Germinal center (tissue), 1 donor: ENCODE results near the gene WNT11.

Source experiments
- DNase-seq: peaks from one replicate; pipeline ENCODE4 v3.0.0; 2012; ENCODE audit warnings: mixed read lengths, low spot score

WNT11 gene

DNA sequence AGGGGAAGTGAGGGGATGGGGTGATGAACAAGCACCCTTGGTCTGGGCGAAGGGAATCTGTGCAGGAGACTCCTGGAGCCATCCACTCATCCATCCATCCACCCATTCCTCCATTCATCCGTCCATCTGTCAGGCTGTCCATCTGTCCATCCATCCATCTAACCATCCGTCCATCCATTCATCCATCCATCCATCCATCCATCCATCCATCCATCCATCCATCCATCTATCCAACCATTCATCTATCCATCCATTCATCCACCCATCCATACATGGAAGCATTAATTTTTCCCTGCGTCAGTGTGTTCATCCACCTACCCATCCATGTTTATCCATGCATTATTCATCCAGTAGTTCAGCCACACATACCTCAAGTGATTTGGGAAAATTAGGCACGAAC, 32.0 kb downstream of the WNT11 start:
- DNase-seq, result no peak

GRCh38 chr11:76173663-76174062, 32.6 kb downstream of the WNT11 start:
- DNase-seq, result no peak

- no peak for DNase-seq
Observed at GRCh38 chr11:76172583-76172982, 33.7 kb downstream of the WNT11 start.

GRCh38 chr11:76170468-76170867, 35.8 kb downstream of the WNT11 start:
- DNase-seq, result no peak

DNA sequence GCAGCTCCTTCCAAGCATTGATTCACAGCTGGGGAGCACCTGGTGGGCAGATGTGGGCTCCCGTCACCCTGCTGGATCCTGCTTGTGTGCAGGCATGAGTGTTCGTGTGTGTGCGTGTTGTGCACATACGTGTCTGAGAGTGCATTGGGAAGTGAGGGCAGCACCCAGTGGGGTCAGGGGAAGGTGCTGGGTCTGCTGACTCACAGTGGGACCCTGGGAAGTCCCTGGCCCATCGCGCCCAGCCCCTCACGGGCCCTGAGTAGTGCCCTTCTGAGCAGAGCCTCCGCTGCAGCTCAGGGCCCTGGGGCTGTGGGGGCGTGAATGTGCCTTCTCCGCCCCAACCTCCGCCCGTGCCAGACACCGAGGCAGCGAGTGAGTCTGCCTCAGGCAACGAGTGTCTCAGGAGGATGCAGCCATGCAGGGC, 36.8 kb downstream of the WNT11 start:
- DNase-seq, result no peak

DNA sequence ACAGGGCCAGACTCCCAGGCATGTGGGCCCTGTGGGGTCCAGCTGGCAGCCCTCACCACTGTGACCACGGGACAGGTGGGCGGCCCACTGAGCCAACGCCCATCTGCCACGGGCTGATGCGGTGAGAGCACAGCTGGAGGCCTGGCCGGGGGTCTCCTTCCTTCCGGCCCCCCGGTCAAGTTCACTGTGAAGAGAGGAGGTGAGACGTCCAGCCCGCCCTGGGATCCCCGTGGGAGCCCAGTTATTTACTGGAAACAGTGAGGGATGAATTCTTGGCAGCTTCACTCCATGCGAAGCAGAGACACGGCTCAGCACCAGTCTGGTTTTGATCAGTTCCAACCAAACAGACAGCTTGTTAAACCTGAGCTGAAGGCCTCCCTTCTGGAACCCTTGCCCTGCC, 38.7 kb downstream of the WNT11 start:
- no peak for DNase-seq

DNA sequence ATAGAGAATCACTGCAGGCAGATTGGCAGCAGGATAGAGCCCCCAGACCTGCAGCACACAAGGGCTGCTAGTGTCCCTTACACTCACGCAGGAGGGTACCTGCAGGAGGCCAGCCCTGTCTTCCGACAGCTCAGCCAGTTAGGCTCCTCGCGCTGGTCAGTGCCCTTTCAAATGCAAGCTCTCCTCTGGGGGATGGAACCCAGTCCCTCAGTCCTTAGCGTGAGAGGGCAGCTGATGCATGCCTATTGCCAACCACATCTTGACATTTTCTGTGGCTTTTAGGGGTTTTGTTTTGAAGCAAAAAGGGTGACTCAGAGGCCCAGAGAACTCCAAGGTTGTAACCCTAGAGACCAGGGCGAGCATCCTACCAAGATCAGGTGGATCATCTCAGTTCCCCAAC, 40.0 kb downstream of the WNT11 start:
- DNase-seq, result no peak

DNA sequence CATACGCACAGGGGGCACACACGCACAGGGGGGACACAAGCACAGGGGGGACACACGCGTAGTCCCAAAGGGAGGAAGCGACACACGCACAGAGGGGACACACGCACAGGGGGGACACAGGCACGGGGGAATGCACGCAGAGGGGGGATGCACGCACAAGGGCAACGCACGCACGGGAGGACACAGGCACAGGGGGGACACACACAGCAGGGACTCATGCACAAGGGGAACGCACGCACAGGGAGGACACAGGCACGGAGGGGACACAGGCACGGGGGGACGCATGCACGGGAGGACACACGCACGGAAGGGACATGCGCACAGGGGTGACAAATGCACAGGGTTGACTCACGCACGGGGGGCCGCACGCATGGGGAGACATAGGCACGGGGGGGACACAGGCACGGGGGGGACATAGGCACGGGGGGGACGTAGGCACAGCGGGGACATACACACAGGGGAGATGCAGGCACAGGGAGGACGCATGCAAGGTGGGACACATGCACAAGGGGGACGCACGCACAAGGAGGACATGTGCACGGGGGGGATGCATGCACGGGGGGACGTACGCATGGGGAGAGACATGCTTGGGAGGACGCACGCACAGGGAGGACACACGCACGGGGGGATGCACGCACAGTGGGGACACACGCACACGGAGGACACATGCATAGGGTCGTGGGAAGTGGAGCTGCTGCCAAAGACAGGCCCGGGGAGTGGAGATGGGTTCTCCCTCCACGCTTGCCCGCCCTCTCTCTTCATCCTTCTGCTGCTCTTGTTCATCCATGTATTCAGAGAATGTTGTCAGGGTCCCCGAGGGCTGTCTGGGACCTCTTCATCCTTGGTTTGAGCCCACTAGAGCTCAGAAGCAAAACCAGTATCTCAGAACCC, 41.2 kb downstream of the WNT11 start:
- no peak for DNase-seq

- no peak for DNase-seq
Observed at GRCh38 chr11:76164081-76164480, 42.2 kb downstream of the WNT11 start.

DNA sequence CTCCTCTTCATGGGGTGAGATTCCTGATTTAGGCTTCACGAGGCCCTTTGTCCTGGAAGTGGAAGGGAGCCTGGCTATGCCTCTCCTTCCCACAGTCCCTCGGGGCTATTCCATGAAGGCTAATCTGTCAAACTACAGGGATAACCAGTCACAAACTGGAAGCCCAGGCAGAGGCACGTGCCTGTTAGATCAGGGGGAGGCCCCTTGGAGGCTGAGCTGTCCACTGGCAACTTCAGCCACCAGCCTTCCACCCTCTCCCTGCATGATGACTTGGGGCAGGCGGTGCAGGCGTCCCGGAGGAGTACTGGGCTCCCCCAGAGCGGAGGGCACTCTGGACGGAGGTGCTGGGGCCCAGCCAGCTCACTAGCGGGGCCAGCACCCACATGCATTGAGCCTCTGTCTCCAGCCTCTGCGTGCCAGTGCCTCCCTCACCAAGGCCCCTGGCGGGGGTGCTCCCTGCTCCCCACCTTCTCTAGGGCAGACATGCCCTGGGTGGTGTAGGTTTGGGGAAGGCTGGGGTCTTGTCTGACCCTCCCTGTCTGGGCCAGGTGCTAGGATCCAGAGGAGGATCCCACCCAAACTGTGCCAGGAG, 42.9 kb downstream of the WNT11 start:
- no peak for DNase-seq

GRCh38 chr11:76162336-76163288, 43.7 kb downstream of the WNT11 start:
- no peak for DNase-seq

DNA sequence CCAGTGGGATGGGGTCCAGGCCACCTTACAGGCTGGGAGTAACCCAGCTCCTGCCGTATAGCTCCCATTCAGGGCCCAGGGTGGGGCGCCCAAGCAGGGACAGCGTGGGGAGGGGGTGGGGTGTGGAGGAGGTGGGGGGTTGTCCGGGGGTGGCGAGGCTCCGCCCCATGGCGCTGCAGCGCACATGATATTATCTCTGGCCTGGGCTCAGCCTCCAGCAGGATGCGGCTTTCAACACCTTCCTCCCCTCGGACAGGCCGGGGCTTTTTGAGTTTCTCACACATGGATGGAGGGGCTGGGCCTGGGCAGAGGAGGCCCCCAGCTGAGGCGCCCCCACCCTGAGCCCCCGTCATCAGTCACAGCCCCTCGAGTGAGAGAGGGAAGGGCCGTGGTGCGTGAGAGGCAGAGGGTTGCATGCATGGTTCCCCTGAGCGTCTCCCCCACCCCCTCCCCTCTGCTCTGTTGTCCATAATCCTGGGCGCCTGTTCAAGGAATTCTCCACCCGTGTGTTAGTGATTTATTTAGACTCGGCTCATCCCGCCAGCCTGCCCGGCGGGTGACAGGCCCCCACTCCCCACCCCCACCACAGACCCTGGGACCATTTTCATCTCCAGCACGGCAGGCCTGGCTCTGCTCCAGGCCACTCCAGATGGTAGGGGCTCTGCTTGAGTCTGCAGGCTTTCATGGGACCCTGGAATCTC, 44.9 kb downstream of the WNT11 start:
- DNase-seq, result no peak

DNA sequence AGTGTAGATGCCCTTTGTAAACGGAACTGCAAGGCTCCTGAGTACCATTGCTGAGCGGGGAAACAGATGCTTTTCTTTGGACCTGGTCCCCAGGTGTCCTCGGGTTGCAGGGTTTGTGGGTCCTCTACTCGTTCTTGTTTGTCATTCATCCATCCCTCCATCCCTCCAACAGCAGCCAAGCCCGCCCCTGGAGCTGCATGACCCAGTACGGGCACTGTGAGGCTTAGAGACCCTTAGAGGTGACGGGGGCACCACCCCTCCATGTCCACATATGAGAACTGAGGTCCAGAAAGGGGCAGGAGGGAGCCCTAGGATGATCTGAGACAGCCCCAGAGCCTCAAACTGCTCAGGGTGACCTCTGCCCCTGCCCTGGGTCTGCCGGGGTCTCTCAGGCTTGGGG, 45.4 kb downstream of the WNT11 start:
- no peak for DNase-seq

DNA sequence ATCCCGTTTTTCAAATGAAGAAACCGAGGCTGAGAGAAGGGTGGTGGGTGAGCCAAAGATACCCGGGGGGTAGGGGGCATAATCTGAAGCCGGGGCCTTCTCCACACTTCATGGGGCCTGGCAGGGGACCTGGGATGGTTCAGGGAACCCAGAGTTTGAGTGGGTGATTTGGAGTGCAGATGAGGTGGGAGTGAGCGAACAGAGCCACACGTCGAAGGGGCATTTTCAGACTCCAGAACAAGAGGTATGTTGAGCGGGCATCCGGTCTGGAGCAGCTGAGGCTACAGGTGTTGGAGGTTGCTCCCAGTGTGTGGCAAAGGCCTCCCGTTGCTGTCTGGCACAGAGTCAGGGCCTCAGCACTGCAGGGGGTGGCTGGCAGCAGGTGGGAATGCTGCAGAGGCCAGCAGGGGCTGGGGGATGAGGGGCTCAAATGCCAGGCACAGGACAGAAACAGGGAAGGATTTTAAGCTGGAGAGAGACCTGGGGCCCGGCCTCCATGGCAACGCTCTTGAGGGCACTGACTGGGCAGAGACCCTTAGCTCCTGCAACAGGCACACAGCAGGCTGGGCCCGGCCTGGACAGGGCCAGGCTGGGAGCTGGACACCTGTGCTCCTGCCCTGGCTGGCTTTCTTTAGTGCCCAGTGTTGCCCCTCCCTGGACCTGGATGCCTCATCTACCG, 46.2 kb downstream of the WNT11 start:
- DNase-seq, result no peak

- no peak for DNase-seq
Observed at GRCh38 chr11:76159303-76159937, 46.9 kb downstream of the WNT11 start.

DNA sequence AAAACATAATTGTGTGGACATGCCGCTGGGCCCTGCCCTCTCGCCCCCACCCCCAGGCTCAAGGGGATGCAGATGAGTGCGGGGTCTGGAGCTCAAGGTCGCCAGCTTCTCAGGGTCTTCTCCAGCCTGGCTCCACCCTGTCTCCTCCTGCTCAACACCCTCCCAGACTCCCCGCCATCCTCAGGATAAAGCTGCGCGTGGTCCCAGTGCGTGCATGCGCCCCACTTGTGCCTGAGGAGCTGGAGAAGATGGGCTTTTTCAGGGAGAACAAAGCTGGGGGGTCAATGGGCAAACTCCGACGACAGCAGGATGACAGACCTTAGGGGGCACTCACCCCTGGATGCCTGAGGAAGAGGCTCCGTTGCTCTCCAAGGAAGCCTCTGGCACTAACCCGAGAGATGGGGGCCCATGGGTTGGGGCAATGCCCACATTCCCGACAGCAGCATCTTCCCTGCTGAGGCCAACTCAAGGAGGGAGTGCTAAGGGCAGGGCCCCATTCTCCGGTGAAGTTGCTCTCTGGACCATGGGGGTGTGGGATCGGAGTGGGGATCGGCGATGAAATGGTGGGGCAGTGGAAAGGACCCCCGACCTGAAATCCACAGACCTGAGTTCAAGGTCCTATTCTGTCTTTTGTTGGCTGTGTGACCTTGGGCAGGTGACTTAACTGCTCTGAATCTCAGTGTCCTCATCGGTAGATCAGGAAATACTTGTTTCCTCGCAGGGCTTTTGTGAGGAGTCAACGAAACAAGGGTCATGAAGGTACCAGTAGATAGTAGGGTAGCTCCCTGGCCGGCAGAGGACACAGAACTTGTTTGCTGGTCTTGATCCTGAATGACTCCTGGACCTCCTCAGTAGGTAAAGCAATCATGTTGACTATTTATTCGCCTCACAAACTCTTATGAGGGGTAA, 47.7 kb downstream of the WNT11 start:
- no peak for DNase-seq

DNA sequence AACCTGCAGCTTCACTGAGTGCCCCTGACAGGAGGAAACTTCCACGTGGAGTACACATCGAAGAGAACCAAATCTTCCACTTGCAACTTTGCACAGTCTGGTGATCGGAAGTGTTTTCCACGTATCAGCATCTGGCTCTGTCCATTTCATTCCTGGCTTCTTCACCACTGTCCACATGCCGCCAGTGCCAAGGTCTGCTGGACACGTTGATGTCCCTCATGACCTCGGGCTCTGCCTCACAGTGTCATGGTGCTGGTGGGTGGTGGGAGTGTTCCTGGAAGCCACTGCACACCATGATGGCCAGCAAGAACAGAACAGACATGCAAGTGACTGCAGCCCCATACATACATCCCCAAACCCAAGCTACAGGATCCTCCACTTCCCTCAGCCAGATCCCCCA, 48.4 kb downstream of the WNT11 start:
- DNase-seq, result no peak

DNA sequence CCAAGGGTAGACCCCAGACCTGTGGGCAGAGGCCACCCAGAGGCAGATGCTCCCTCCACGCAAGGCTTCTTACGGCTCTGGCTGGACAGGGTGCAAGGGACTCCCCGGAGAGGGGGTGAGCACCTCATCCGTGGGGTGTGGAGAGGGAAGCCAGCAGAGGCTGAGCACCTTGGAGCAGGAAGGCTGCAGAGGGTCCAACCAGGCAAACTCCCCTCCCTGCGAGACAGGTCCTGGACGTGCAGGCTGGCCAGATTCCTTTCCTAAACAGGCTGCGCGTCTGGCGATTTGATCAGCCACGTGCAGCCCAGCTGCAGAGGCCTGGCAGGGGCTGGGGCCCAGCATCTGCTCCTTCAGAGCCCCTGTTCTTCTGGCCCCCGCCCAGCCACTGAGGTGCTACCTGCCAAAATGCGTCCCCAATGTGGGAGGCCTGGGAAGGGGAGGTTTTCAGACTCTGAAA, 49.3 kb downstream of the WNT11 start:
- DNase-seq, result no peak

- no peak for DNase-seq
Observed at GRCh38 chr11:76155500-76156227, 50.6 kb downstream of the WNT11 start.
